A673 (cell line): ENCODE data around the gene TCP11L2.

Experiments used
- EZH2 ChIP-seq: fragments of 200-600 bp; sonication (generic); IDR thresholded peaks from 2 replicates; pipeline ENCODE4 v1.6.1; 2017; ENCODE audit warnings: borderline replicate concordance, low read depth, mild to moderate bottlenecking, mixed read lengths, antibody characterized with exemption, low read length; ENCODE audit not compliant: poor library complexity, severe bottlenecking
- TF ChIP-seq, protein P1 (sequence below): fragments of 300-800, 200-600 bp; sonication (generic); conservative IDR thresholded peaks from 2 replicates; pipeline ENCODE4 v1.5.1; 2017; ENCODE audit warnings: low read depth, mild to moderate bottlenecking, antibody characterized with exemption, low read length, moderate library complexity, mixed read lengths

DNA sequence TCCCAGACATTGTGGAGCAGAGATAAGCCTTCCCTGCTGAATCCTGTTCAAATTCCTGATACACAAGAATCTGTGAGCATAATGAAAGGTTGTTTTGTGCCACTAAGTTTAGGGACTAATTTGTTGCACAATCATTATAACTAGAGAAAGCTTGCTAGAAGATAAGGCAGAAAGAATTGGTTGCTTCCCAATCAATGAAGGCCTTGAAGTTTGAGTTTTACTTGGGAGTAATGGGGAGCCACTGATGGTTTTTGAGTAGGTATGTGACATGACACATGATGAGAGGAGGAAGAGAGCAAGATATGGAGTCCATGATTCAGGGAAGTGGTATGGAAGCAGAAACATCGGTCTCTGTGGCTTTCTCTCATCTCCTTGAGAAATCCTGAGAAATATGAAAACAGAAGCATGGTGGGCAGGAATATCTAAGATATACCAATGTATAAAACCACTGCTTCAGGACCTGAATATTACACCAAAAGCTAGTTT is 13.3 kb upstream of the TCP11L2 start:
- TF ChIP-seq, protein P1, sequence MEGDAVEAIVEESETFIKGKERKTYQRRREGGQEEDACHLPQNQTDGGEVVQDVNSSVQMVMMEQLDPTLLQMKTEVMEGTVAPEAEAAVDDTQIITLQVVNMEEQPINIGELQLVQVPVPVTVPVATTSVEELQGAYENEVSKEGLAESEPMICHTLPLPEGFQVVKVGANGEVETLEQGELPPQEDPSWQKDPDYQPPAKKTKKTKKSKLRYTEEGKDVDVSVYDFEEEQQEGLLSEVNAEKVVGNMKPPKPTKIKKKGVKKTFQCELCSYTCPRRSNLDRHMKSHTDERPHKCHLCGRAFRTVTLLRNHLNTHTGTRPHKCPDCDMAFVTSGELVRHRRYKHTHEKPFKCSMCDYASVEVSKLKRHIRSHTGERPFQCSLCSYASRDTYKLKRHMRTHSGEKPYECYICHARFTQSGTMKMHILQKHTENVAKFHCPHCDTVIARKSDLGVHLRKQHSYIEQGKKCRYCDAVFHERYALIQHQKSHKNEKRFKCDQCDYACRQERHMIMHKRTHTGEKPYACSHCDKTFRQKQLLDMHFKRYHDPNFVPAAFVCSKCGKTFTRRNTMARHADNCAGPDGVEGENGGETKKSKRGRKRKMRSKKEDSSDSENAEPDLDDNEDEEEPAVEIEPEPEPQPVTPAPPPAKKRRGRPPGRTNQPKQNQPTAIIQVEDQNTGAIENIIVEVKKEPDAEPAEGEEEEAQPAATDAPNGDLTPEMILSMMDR, result no peak
- no peak for TF ChIP-seq EZH2
